HG03571 (cell line): ENCODE data around the gene ARMC8.

Experiments used
- ATAC-seq: cut with Tn5 transposase; IDR thresholded peaks from one replicate; pipeline ENCODE4 v1.9.1; 2021; ENCODE audit not compliant: unreplicated experiment

The ARMC8 gene

DNA sequence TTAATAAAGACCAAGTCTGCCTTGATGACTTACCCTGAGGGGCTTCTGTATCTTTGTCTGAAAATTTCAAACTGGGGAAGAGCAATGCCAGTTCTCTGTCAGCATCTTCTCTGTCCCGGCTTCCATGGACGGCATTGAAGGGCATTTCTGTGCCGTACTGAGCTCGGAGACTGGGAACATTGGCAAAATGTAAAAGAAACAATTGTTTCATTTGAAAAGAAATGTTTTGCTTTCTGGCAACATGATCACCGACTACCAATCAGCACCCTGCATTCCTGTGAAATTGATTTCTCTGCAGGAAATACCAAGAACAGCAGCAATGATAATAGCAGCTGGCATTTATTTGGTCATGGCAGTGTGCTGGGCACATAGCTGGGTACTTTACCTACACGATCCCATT, 116.4 kb downstream of the ARMC8 start:
- ATAC-seq: no peak

DNA sequence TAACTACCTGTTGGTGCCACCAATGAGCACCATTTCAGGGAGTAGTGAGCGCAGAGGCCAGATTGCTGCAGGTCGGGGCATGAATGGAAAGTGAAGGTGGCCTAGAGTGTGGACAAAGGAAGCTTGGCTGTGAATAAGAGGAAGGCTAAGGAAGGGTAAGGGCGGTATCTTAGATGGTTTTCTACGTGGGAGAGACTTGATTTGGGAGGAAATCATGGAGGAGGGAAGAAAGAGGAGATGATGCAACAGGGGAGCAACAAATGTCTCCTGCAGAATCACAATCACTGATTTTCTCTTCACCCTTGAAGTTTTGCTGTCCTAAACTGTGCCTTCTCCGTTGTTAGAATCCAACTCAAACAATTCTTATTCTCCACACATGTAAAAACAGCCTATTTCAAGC, 120.8 kb downstream of the ARMC8 start:
- ATAC-seq: no peak

DNA sequence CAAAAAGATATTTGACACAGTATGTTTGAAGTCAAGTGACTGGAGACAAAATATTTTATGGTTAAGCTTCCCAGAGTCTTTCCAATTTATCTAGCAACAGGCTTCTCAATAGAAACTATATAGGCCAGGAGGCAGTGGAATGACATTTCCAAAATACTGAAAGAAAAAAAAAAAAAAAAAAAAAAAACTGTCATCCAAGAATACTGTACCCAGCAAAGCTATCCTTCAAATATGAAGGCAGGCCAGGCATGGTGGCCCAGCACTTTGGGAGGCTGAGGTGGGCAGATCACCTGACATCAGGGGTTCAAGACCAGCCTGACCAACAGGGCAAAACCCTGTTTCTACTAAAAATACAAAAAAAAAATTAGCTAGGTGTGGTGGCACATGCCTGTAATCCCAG, 121.7 kb downstream of the ARMC8 start:
- no peak for ATAC-seq

GRCh38 chr3:138310494-138310893, 123.4 kb downstream of the ARMC8 start:
- no peak for ATAC-seq

GRCh38 chr3:138314751-138315150, 127.7 kb downstream of the ARMC8 start:
- no peak for ATAC-seq

- no peak for ATAC-seq
Observed at GRCh38 chr3:138317687-138318086, 130.6 kb downstream of the ARMC8 start.

- ATAC-seq: no peak
Observed at GRCh38 chr3:138323971-138324370, 136.9 kb downstream of the ARMC8 start.

GRCh38 chr3:138325990-138326389, 138.9 kb downstream of the ARMC8 start:
- ATAC-seq: no peak

DNA sequence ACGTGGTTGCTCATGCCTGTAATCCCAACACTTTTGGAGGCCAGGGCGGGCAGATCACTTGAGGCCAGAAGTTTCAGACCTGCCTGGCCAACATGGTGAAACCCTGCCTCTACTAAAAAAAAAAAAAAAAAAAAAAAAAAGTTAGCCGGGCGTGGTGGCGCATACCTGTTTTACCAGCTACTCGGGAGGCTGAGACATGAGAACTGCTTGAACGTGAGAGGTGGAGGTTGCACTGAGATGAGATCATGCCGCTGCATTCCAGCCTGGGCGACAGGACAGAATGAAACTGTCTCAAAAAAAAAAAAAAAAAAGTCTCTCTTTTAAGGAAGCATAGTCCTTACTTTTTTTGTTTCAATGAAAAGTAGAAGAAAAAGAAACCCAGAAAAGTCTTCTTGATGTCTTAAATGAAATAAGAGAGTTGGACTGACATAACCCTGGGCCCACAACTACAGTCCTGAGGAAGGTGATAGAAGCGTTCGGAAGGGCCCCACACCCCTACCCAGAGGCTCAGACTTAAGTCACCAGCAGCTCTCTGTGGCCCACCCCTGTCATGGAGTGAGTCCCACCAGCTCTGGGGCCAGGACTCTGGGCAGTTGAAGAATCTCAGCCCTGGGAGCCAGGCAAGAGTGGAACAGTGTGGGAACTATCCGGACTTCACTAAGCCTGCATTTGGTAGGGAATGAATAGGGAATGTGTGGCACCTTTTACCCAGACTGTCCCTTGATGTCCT, 139.9 kb downstream of the ARMC8 start:
- ATAC-seq: no peak

GRCh38 chr3:138327831-138328230, 140.7 kb downstream of the ARMC8 start:
- no peak for ATAC-seq

DNA sequence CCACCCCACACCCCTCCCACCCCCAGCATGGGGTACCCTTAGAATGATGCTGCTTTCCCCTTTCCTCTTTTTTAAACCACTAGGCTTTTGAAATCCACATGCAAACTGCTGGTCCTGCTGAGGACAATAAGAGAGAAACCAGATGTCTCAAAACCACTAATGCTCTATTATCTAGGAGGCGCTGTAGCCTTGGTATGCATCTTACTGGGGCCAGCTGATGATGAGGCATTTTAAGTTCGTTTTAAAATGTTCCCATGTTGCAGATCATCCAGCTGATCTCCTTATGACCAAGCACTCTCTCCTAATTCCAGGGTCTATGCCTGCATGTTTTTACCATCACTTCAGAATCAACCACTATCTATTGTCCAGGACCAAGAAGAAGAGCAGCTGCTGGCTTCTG, 141.2 kb downstream of the ARMC8 start:
- no peak for ATAC-seq

DNA sequence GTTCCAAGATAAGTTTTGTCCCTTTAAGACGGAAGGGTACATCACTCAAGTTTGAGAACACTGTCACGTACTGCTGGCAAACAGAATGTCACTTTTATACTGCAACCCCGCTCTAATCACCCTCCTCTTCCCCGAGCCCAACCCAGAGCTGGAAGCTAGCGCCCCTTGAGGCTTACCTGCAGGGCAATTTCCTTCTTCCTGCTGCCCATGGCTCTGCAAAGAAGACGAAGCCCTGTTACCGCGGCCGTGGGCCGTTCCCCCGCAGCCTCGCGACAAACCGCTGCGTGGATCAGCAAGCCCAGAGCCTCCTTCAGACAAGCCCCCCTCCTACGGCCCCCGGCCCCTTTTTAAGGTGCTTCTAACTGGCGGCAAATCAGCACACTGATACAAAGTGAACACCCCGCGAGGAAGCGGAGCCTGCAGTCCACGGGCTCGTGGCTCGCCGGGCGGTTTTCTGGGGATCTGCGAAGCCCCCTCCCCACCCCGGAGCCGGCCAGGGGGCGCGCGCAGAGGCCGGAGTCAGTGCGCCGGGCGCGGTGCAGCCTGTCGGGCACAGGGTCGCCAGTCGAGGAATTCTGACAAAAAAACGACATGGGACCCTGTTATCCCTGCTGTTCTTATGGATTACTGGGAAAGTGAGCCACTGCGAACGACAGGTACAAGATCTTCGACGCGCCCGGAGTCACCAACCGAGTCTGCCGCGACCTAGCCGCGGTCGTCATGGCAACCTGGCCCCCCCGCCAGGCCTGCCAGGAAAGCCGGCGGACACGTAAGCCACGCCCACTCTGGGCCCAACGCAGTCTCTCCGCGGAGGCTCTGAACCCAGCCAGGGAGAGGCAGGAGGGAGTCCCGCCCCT, 142.3 kb downstream of the ARMC8 start, which contains the start of gene NME9:
TSS of gene NME9 (minus strand) at position 725 of the 857 bp plus-strand sequence. CDS start at position 209, 516 bp downstream.
- peak; percentile 49 for ATAC-seq

GRCh38 chr3:138329984-138330293, 142.8 kb downstream of the ARMC8 start:
- ATAC-seq: no peak

GRCh38 chr3:138331143-138331894, 144.2 kb downstream of the ARMC8 start:
- no peak for ATAC-seq

DNA sequence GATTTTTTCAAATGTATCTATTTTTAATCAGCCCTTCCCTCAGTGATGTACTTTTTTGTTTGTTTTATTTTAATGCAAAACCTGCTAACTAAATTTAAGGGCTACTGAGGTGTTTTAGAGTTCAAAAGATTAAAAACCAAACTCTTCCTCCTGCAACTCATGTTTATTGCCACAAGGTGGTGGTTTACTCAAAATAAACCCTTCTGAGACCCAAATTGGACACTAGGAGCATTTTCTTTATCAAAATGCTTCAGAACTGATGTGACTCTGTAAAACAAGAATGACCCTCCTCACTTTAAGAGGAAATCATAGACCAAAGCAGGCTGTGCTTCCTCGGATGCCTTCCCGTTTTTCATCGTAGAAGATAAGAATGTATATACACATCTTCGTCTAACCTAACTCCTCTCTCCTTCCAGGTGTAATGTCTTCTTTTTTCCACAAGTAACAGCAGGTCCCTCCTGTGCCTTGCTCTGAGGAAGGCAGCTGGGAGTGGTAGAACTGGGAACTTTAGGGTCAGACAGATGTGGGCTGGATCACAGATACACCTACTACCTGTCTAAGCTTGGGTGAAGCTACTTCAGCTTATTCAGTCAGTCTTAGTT, 145.5 kb downstream of the ARMC8 start:
- no peak for ATAC-seq

DNA sequence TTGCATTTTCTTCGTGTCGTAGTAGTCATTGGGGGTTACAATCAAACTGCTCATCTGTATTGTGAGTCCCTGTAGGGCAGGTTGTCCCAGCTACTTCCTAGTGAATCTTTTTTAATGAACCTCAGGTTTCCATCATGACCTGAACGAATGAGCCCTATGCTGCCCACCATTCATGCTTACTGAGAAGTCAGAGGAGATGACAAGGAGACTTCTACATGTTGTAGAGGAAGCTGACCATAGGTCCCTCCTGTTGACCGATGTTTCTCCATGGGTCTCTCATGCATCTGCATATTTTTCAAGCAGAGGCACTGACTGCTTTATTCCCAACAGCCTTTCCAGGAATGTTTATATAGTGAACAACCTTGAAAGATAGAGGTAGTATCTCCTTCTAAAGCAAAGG, 147.5 kb downstream of the ARMC8 start:
- ATAC-seq: no peak

GRCh38 chr3:138336454-138336999, 149.4 kb downstream of the ARMC8 start:
- ATAC-seq: no peak

GRCh38 chr3:138338244-138338643, 151.1 kb downstream of the ARMC8 start:
- no peak for ATAC-seq

DNA sequence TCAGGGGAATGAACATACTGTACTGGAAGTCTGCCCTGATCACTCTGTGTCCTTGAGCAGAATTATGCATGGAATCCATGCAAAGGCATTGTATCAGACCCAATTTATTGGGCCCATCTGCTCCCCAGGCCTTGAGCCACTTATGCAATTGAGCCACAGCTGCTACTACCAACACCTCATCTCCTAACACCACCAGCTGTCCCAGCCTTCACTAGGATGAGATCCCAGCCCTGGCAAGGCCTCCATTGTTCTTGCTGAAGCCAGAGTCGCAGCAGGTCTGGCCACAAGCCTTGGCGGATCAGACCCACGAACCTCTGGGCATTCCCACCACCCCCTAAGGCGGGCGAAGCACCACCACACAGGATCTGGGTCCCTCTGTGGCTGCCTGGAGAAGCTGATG, 151.7 kb downstream of the ARMC8 start:
- no peak for ATAC-seq

DNA sequence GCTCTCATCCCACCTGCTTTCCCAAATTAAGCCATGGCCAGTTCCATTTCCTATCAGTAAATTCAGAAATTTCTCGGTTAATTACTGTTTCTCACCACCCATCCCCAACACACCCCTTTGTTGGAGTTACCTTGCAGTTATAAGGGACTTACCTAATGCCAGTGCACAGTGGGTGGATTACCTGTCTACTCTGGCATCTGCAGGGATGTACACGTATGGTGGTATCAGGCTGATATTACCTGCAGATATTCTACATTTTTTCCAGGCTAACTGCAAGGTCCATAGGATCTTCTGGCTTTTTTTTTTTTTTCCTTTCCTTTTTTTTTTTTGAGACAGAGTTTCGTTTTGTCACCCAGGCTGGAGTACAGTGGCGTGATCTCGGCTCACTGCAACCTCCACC, 153.4 kb downstream of the ARMC8 start:
- no peak for ATAC-seq

DNA sequence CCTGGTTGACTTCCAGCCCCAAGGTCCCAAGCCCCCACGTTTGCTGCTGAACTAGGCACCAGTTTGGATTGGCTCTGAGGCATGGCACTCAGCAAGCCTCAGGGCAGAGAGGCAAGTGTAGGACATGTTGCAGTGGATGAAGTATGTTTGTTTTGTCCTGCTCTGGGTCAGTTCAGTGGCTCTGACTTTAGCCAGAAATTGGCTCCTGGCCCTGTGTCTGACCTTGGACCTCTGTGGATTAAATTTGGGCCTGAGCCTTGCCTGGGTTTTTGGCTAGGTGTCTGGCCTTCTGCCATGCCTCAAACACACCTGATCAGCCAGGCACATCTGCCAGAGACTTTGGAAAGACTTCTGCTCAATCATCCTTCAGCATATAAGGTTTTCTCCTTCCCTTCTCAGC, 157.7 kb downstream of the ARMC8 start:
- ATAC-seq: no peak
